Measurements from ENCODE around the gene INTS7.

- TF ChIP-seq CTCF (conservative IDR thresholded peaks at IDR 0.05; ENCODE audit: low read depth, low read length), result no peak
- TF ChIP-seq EZH2phosphoT487 (IDR thresholded peaks at IDR 0.05; ENCODE audit: borderline replicate concordance, low read length), result no peak
Observed at GRCh38 chr1:212013672-212014071, 21.7 kb downstream of the INTS7 start.
